Lower lobe of right lung (tissue), 2 donors: ENCODE data around the gene ETFBKMT. TPM values are rescaled to one million over a fixed set of nuclear protein-coding genes. Genes with fewer than 3 reads are reported as not detected.
"Not testable (repeated sequence)": the region's sequence is repeated elsewhere in the genome, so short reads cannot be mapped to it uniquely, and the experiment has no call there.

Source experiments
- ATAC-seq, 2 donors: fragments of 200-7000 bp; cut with Tn5 transposase; one replicate each; pipeline ENCODE4 v1.9.1; 2020 to 2022; ENCODE audit warnings: mild to moderate bottlenecking in 2 of 2, moderate library complexity in 2 of 2
- DNase-seq: peaks from one replicate; pipeline ENCODE4 v3.0.0-alpha.2; 2020
- H3K27ac ChIP-seq: fragments of 200-600 bp; one replicate; pipeline ENCODE4 v1.8.0; 2022
- H3K27me3 ChIP-seq: fragments of 200-600 bp; one replicate; pipeline ENCODE4 v1.8.0; 2022; ENCODE audit warnings: low read depth
- H3K36me3 ChIP-seq: fragments of 200-600 bp; one replicate; pipeline ENCODE4 v1.8.0; 2022; ENCODE audit warnings: mild to moderate bottlenecking
- H3K4me1 ChIP-seq: fragments of 200-600 bp; one replicate; pipeline ENCODE4 v1.8.0; 2022
- H3K4me3 ChIP-seq: fragments of 200-600 bp; one replicate; pipeline ENCODE4 v1.8.0; 2022; ENCODE audit warnings: mild to moderate bottlenecking
- H3K9me3 ChIP-seq: fragments of 200-600 bp; one replicate; pipeline ENCODE4 v1.8.0; 2022
- CTCF ChIP-seq: fragments of 200-600 bp; IDR thresholded peaks from one replicate; pipeline ENCODE4 v1.8.0; 2022; ENCODE audit warnings: antibody characterized with exemption, mild to moderate bottlenecking
- intact Hi-C: fragments of 100-400 bp; cut with DNase I; formaldehyde crosslinking; loops from one replicate; pipeline ENCODE4 v1.11.0; 2022
- total RNA-seq: library from RNA; stranded (reverse); fragmentation: NEBNext Ultra II Directional; extraction: Animal tissue kit (Norgen Biotek cat#: 25700); gene quantifications from one replicate; pipeline ENCODE4 v1.2.1, GENCODE V29; 2021
- donor health status: DM: no; HTN: yes; CAD: no; lungs with severe emphysema.

The ETFBKMT gene
- total RNA-seq, 1 donor from 2014 or later = 4.0 TPM

- ATAC-seq = no peak
- DNase-seq = no peak
- H3K9me3 ChIP-seq = peaks cover 15% of the 10 kb centered on the region
- H3K4me3 ChIP-seq = no peak overlapping the region
- TF ChIP-seq CTCF = no peak
- no peak overlapping the region for H3K27ac ChIP-seq
- H3K36me3 ChIP-seq = peaks cover 4% of the 10 kb centered on the region
- intact Hi-C loops = no loop called here
- H3K27me3 ChIP-seq = no peaks in the 10 kb centered on the region
- no peaks in the 10 kb centered on the region for H3K4me1 ChIP-seq
Observed at GRCh38 chr12:31705621-31706020, 46.1 kb downstream of the ETFBKMT start.

- peaks cover 15% of the 10 kb centered on the region for H3K9me3 ChIP-seq
- H3K4me1 ChIP-seq, H3K27me3 ChIP-seq, H3K27ac ChIP-seq, H3K36me3 ChIP-seq, DNase-seq, intact Hi-C loops, ATAC-seq, H3K4me3 ChIP-seq: not testable (repeated sequence)
Observed at GRCh38 chr12:31708118-31708517, 48.6 kb downstream of the ETFBKMT start.

- Histone ChIP-seq H3K9me3 (peaks cover 15% of the 10 kb centered on the region), H3K4me1 (peaks cover 8% of the 10 kb centered on the region), H3K27ac (no peak overlapping the region), H3K36me3 (peaks cover 4% of the 10 kb centered on the region), H3K4me3 (no peak overlapping the region), H3K27me3 (no peaks in the 10 kb centered on the region)
- ATAC-seq (no peak), DNase-seq (no peak)
- TF ChIP-seq CTCF = no peak
- intact Hi-C loops = no loop called here
Observed at GRCh38 chr12:31710021-31710818, 50.7 kb downstream of the ETFBKMT start.

GRCh38 chr12:31712877-31713276 lies 53.4 kb downstream of the ETFBKMT start:
- DNase-seq = no peak
- Histone ChIP-seq H3K4me1 (peaks cover 15% of the 10 kb centered on the region), H3K4me3 (no peak overlapping the region), H3K36me3 (peaks cover 4% of the 10 kb centered on the region), H3K9me3 (peaks cover 9% of the 10 kb centered on the region), H3K27ac (no peak overlapping the region), H3K27me3 (no peaks in the 10 kb centered on the region)
- TF ChIP-seq CTCF = no peak
- intact Hi-C loops = no loop called here
- ATAC-seq = no peak

- Histone ChIP-seq H3K4me3 (no peak overlapping the region), H3K4me1 (peaks cover 15% of the 10 kb centered on the region), H3K27me3 (no peaks in the 10 kb centered on the region), H3K9me3 (no peaks in the 10 kb centered on the region), H3K36me3 (no peaks in the 10 kb centered on the region), H3K27ac (peak overlapping the region; percentile 78)
- ATAC-seq (no peak), DNase-seq (no peak)
- intact Hi-C loops = no loop called here
- TF ChIP-seq CTCF = no peak
Observed at GRCh38 chr12:31714406-31715271, 55.2 kb downstream of the ETFBKMT start.
